ENCODE measurements around the gene ABCA5. TPM values are rescaled to one million over a fixed set of nuclear protein-coding genes. Genes with fewer than 3 reads are reported as not detected.
A peak's percentile ranks its signal among the peaks of the same experiment; 100 is the strongest.
"Not testable (repeated sequence)": the region's sequence is repeated elsewhere in the genome, so short reads cannot be mapped to it uniquely, and the experiment has no call there.

ABCA5 gene
- total RNA-seq, 4 donors from 2014 or later = 62.8 to 228 (median 123) TPM

GRCh38 chr17:69300222-69300621 is 26.7 kb downstream of the ABCA5 start:
- Histone ChIP-seq H3K9me3 (no peaks in the 10 kb centered on the region), H3K36me3 (peaks cover 0 to 89% of the 10 kb centered on the region in 2 donors), H3K4me1 (no peaks in the 10 kb centered on the region), H3K4me3 (no peak overlapping the region), H3K27ac (peak overlapping the region; percentile 30 to 73 (median 50)), H3K27me3 (no peaks in the 10 kb centered on the region)
- intact Hi-C loops (cut with DNase I; ENCODE audit: low total_unique reads) = no loop called here
- DNase-seq = peak; percentile 24 to 74
- TF ChIP-seq CTCF (IDR thresholded peaks at IDR 0.05 in 4 of 5, conservative IDR thresholded peaks at IDR 0.05 in 1 of 5) (no peak), POLR2A (IDR thresholded peaks at IDR 0.05) (no peak)
- peak; percentile 89 to 99 for ATAC-seq
- in situ Hi-C loops (cut with MboI; ENCODE audit: low sequenced_read_pairs in 4 of 4) = no loop called here

- Histone ChIP-seq H3K36me3 (peaks cover 0 to 92% of the 10 kb centered on the region in 2 donors), H3K27ac (peak overlapping the region in 2 of 4 donors; percentile 8 to 27)
- DNase-seq; H3K9me3 ChIP-seq; ATAC-seq; H3K4me3 ChIP-seq; intact Hi-C loops (cut with DNase I; ENCODE audit: low total_unique reads); H3K27me3 ChIP-seq; H3K4me1 ChIP-seq: not testable (repeated sequence)
- in situ Hi-C loops (cut with MboI; ENCODE audit: low sequenced_read_pairs in 4 of 4) = loop anchor here in 1 of 4 donors (25.0 kb wide), 1 partner anchor 111 kb away; no protein-coding TSS in a partner anchor
These were observed 28.7 kb downstream of the ABCA5 start for GRCh38 chr17:69298120-69298722.

- H3K36me3 ChIP-seq = peaks cover 4 to 98% of the 10 kb centered on the region in 2 donors
- DNase-seq (no peak), ATAC-seq (peak in 1 of 2 donors; percentile 51)
- intact Hi-C loops (cut with DNase I; ENCODE audit: low total_unique reads) = no loop called here
- in situ Hi-C loops (cut with MboI; ENCODE audit: low sequenced_read_pairs in 4 of 4) = loop anchor here in 1 of 4 donors (25.0 kb wide), 1 partner anchor 100 kb away; no protein-coding TSS in a partner anchor
- peak overlapping the region; percentile 9 to 55 (median 40) for H3K27ac ChIP-seq
- no peak for TF ChIP-seq POLR2A (IDR thresholded peaks at IDR 0.05)
- TF ChIP-seq CTCF (IDR thresholded peaks at IDR 0.05 in 4 of 5, conservative IDR thresholded peaks at IDR 0.05 in 1 of 5) = no peak
- H3K27me3 ChIP-seq = no peaks in the 10 kb centered on the region
- H3K4me3 ChIP-seq = no peak overlapping the region
- H3K4me1 ChIP-seq = no peaks in the 10 kb centered on the region
- H3K9me3 ChIP-seq = no peaks in the 10 kb centered on the region
These were observed 39.8 kb downstream of the ABCA5 start for GRCh38 chr17:69287168-69287567.

GRCh38 chr17:69286257-69286656 is 40.7 kb downstream of the ABCA5 start:
- Histone ChIP-seq H3K4me3 (no peak overlapping the region), H3K27me3 (no peaks in the 10 kb centered on the region), H3K4me1 (no peaks in the 10 kb centered on the region), H3K9me3 (no peaks in the 10 kb centered on the region), H3K27ac (peak overlapping the region in 2 of 4 donors; percentile 55), H3K36me3 (peaks cover 4 to 99% of the 10 kb centered on the region in 2 donors)
- in situ Hi-C loops (cut with MboI; ENCODE audit: low sequenced_read_pairs in 4 of 4) = loop anchor here in 1 of 4 donors (25.0 kb wide), 1 partner anchor 99 kb away; no protein-coding TSS in a partner anchor
- no peak for DNase-seq
- intact Hi-C loops (cut with DNase I; ENCODE audit: low total_unique reads) = no loop called here
- no peak for ATAC-seq
- TF ChIP-seq CTCF (IDR thresholded peaks at IDR 0.05 in 4 of 5, conservative IDR thresholded peaks at IDR 0.05 in 1 of 5) (no peak), POLR2A (IDR thresholded peaks at IDR 0.05) (no peak)

- in situ Hi-C loops (cut with MboI; ENCODE audit: low sequenced_read_pairs in 4 of 4) (loop anchor here in 1 of 4 donors (25.0 kb wide), 1 partner anchor 97 kb away; no protein-coding TSS in a partner anchor), intact Hi-C loops (cut with DNase I; ENCODE audit: low total_unique reads) (no loop called here)
- no peaks in the 10 kb centered on the region for H3K9me3 ChIP-seq
These were observed 42.3 kb downstream of the ABCA5 start for GRCh38 chr17:69284646-69285045.

More at GRCh38 chr17:69284646-69285045, 42.3 kb downstream of the ABCA5 start:
- Histone ChIP-seq H3K36me3 (peaks cover 4 to 86% of the 10 kb centered on the region in 2 donors), H3K27me3 (no peaks in the 10 kb centered on the region), H3K4me3 (no peak overlapping the region), H3K4me1 (no peaks in the 10 kb centered on the region), H3K27ac (no peak overlapping the region)
- no peak for TF ChIP-seq POLR2A (IDR thresholded peaks at IDR 0.05)
- no peak for TF ChIP-seq CTCF (IDR thresholded peaks at IDR 0.05 in 4 of 5, conservative IDR thresholded peaks at IDR 0.05 in 1 of 5)
- DNase-seq (no peak), ATAC-seq (no peak)

All from gastrocnemius medialis (tissue), 4 donors.